HT-29 (cell line): Measurements from ENCODE around the gene CISH. TPM values are rescaled to one million over a fixed set of nuclear protein-coding genes. Genes with fewer than 3 reads are reported as not detected.

Source experiments
- DNase-seq: peaks from one replicate; pipeline ENCODE4 v3.0.0-alpha.2; 2015; ENCODE audit warnings: low spot score
- total RNA-seq: library from RNA; depleted of rRNA; stranded (reverse); fragments of >200 nt; shearing (Covaris generic); gene quantifications from 2 replicates; pipeline ENCODE4 v1.2.3, GENCODE V29; 2014

The CISH gene
- total RNA-seq, 1 experiment from 2014 or later: 0.43 TPM

- no peak for DNase-seq
Measured at GRCh38 chr3:50599716-50600118, 11.9 kb downstream of the CISH start.

DNA sequence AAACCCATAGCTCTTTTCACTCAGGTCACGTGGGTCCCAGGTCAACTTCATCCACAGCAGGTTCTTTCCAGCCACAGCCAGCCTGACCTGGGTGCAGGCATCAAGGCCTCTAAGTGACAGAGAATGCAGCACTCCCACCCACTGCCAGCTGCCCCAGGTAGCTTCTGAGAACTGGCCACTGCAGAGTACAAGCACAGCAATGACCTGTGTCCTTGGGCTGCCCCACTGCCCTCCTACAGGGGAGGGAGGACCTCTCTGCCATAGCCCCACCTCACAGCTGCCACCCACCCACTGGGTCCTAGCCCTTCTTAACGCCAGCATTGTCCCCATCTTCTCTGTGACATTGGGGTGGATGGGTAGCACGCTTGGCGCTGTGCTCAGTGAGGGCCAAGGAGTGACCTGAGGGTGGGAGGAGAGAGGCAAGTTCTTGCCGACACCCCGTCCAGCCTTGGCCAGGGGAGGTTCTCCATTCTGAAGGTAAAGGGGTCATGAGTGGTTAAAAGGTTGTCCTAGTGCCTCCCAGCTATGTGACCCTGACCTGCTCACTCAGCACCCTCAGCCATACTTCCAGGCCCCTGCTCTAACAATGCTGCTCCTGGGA lies 12.4 kb downstream of the CISH start:
- no peak for DNase-seq

- no peak for DNase-seq
Measured at GRCh38 chr3:50594253-50594785, 17.3 kb downstream of the CISH start.

DNA sequence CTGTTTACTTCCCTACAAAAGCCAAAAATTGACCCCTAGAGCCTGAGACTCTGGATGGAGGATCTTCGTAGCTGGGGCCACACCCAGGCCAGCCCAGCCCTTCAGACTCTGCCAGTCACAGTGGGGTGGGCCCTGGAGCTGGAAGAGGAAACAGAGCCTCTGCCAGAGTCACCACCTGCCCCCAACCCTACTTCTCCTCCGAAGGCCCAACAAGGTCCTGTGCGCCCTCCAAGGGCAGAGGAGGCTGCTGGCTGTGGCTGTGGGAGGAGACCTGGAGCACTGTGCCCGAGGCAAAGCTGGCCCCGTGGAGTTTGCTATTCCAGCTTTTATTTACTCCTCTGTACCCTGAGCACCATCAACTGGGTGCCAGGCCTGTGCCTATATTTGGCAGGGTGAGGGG lies 19.0 kb downstream of the CISH start:
- DNase-seq: no peak

DNA sequence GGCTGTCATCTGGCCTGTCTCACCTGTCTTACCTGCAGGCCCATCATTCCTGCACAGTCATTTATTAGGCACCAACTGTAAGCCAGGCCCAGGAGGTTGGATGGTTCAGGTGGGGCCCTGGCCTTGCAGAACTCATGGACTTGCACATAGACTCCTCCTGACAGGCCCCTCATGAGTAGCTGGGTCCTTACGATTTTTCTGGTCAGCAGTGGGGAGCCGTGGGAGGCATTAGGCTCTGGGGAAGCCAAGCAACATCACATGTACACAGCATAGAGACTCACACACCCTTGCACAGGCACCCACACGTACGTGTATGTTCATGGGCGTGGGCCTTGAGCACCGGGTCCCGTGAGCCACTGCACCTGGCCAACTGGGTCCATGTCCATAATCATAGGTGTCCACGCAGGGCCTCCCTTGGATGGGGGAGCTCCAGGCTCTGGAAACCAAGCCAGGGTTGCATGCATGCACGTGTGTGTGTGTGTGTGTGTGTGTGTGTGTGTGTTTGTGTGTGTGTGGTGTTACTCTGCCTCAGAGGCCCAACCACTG lies 20.3 kb downstream of the CISH start:
- DNase-seq: no peak

GRCh38 chr3:50588759-50589433 lies 22.7 kb downstream of the CISH start:
- DNase-seq: no peak

DNA sequence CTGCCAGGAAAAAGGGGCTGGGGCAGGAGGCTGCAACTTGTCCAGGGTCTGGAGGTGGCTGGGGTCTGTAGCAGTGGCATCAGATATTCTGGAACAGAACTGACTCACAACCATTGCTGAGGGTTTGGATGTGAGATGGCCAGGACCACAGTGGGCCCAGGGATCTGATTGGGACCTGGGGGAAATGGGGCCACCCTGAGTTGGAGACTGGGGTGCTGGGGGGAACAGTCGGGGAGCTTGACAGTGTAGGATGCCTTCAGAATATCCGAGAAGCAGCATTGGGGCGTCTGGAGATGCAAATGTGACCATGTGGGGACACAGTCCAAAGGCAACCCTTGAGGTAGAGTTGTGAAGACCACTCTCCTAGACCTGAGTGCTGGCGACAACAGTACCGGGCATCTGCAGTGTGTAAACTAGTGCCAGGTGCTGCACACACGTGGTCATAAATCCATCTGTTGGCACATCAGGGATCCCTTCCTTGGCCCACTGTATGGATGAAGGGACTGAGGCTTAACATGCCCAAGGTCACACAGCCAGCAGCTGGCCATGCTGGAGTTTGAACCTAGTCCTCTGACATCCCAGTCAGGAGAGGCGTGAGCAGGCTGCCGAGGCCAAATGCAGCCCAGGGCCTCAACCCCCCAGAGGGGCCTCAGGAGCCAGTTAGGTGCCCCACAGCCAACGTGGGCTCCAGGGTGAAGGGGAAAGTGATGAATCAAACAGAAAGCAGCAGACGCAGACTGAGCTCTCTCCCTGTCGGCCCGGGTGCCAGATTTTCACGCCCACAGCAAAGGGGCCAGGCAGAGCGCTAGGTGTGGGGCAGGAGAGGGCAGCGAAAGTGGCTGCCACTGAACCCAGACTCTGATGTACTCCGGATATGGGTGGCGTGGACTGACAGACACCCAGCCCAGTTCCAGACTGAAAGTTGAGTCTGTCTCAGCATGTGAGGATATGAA lies 23.5 kb downstream of the CISH start:
- no peak for DNase-seq

- DNase-seq: no peak
Measured at GRCh38 chr3:50587373-50587772, 24.2 kb downstream of the CISH start.

GRCh38 chr3:50586763-50587070 lies 24.9 kb downstream of the CISH start:
- no peak for DNase-seq

- no peak for DNase-seq
Measured at GRCh38 chr3:50585919-50586762, 25.4 kb downstream of the CISH start.

DNA sequence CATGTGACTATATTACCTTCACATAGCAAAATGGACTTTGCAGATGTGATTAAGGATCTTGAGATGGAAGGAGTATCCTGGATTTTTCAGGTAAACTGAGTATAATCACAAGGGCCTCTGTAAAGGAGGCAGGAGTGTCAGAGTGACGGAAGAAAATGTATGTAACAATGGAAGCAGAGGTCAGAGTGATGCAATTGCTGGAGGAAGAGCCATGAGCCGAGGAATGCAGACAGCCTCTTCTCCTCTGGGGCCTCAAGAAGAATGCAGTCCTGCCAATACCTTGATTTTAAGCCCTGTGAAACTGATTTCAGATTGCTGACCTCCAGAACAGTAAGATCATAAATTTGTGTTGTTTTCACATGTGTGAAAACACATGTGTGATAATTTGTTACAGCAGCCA lies 27.2 kb downstream of the CISH start:
- DNase-seq: no peak

- DNase-seq: no peak
Measured at GRCh38 chr3:50583897-50584296, 27.7 kb downstream of the CISH start.

DNA sequence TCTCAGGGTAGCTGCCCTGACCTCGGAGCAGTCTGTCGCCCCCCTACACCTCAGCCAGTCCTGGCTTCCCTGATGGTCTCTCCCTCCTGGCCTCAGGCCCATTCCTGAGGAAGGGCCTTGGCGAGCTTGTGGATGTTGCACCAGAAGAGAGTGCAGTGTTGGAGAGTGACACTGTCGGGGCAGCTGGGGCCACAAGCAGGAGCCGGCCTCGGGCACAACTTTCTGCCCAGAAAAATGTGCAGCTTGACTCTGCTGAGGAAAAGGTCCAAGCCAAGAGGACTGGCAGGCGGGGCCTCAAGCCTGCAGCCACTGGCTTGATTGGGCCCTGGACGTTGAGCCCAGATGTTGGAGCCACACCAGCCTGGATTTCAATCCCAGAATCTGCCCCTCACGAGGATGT lies 29.5 kb downstream of the CISH start:
- no peak for DNase-seq

GRCh38 chr3:50581459-50581842 lies 30.1 kb downstream of the CISH start:
- DNase-seq: no peak

GRCh38 chr3:50580683-50581458 lies 30.7 kb downstream of the CISH start:
- DNase-seq: no peak

GRCh38 chr3:50577348-50577747 lies 34.2 kb downstream of the CISH start:
- DNase-seq: no peak

DNA sequence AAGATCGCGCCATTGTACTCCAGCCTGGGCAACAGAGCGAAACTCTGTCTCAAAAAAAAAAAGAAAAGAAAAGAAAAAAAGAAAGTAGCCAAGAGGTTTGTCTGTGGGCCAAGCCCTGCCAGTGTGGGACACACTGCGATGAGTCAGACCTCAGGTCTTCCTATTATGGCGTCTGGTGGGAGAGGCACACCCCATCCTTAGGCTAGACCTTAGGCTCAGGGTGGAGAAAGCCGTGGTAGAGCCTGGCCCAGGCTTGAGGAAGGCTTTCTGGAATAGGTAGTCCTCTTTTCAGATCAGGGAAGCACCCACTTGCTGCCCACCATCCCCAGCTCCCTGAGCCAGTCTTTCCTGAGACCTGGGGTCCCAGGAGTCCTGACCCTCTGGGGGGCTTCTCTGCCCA lies 36.2 kb downstream of the CISH start:
- DNase-seq: no peak

DNA sequence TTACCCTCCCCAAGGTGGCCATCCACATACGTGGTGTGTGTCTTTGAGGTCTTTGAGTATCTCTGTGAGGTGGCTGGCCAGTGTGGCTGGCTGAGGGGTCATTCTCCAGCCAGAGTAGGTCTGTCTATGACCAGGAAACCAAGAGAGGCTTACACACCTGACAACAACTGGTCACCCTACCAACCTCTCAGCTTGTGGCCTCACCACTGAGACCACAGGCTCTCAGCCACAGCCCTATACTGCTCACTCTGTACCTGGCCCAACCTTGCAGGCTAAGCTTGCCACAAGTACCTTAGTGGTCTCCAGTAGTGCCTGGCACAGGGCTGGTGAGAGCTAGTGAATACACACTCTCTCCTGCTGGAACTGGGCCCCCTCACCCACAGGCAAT lies 37.1 kb downstream of the CISH start:
- no peak for DNase-seq

GRCh38 chr3:50573566-50574443 lies 37.8 kb downstream of the CISH start:
- DNase-seq: no peak
